Measurements from ENCODE around the gene CACNA2D3. TPM values are rescaled to one million over a fixed set of nuclear protein-coding genes. Genes with fewer than 3 reads are reported as not detected.

CACNA2D3 gene
- total RNA-seq, 2 experiments from 2014 or later: not detected

- Mint-ChIP-seq H3K27ac (no peak overlapping the region), H3K4me3 (no peak overlapping the region), H3K9me3 (no peaks in the 10 kb centered on the region), H3K27me3 (no peaks in the 10 kb centered on the region), H3K36me3 (no peaks in the 10 kb centered on the region), H3K4me1 (no peaks in the 10 kb centered on the region)
- no peak for DNase-seq
- no peak for ATAC-seq (ENCODE audit: low read depth)
- POLR2A ChIA-PET: no interaction called here
Measured at GRCh38 chr3:54905920-54906319, 783.6 kb downstream of the CACNA2D3 start.

DNA sequence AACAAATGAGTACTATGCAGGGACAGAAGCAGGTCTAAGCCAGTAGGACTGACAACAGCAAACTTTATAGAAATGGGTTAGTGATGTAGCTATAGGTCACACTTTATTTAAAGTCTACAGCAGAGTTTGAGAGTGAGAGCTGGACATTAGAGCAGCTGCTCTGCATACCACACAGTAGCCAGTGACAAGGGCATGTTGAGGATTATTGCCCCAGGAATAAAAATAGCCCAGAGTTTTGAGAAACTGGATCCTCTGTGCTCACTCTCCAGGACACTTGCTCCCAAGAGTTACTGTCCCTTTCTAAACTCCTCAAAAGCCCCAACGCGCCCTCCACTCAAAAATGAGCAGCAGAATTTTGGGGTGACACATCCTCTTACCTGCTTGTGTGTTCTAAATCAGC is 784.4 kb downstream of the CACNA2D3 start:
- H3K27me3 Mint-ChIP-seq: no peaks in the 10 kb centered on the region
- H3K4me3 Mint-ChIP-seq: no peak overlapping the region
- ATAC-seq (ENCODE audit: low read depth) (no peak), DNase-seq (no peak)
- no peaks in the 10 kb centered on the region for H3K4me1 Mint-ChIP-seq
- POLR2A ChIA-PET: no interaction called here
- H3K27ac Mint-ChIP-seq: no peak overlapping the region
- H3K9me3 Mint-ChIP-seq: peaks cover 3% of the 10 kb centered on the region
- H3K36me3 Mint-ChIP-seq: no peaks in the 10 kb centered on the region

- Mint-ChIP-seq H3K27ac (no peak overlapping the region), H3K4me1 (no peaks in the 10 kb centered on the region), H3K9me3 (peaks cover 5% of the 10 kb centered on the region), H3K27me3 (no peaks in the 10 kb centered on the region), H3K4me3 (no peak overlapping the region), H3K36me3 (no peaks in the 10 kb centered on the region)
- ATAC-seq (ENCODE audit: low read depth) (no peak), DNase-seq (no peak)
- POLR2A ChIA-PET: no interaction called here
Measured at GRCh38 chr3:54909191-54909590, 786.8 kb downstream of the CACNA2D3 start.

GRCh38 chr3:54914180-54914579 is 791.8 kb downstream of the CACNA2D3 start:
- no peaks in the 10 kb centered on the region for H3K27me3 Mint-ChIP-seq
- H3K27ac Mint-ChIP-seq: no peak overlapping the region
- no peak overlapping the region for H3K4me3 Mint-ChIP-seq
- DNase-seq (no peak), ATAC-seq (ENCODE audit: low read depth) (no peak)
- H3K4me1 Mint-ChIP-seq: no peaks in the 10 kb centered on the region
- POLR2A ChIA-PET: no interaction called here
- no peaks in the 10 kb centered on the region for H3K36me3 Mint-ChIP-seq
- peaks cover 5% of the 10 kb centered on the region for H3K9me3 Mint-ChIP-seq

- no peak overlapping the region for H3K27ac Mint-ChIP-seq
Measured at GRCh38 chr3:54915181-54915580, 792.8 kb downstream of the CACNA2D3 start.

DNA sequence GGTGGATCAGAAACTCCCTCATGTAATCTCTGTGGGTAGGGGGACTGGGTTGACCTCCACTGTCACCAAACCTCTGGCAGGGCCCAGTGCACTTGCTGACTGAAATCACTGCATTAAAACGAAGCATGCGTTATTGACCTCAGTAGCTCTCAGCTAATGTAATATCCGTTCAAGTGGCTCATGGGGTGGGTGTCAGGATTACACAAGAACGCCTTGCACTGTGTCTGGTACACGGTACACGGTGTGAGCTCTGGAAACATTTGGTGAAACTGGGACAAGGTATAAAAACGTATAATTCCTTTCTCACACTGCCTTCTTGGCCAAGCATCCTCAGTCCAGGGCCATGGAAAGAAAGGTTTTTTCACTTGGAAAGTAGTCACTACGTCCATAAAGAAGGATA is 793.6 kb downstream of the CACNA2D3 start:
- no peaks in the 10 kb centered on the region for H3K4me1 Mint-ChIP-seq
- H3K36me3 Mint-ChIP-seq: no peaks in the 10 kb centered on the region
- ATAC-seq (ENCODE audit: low read depth) (no peak), DNase-seq (no peak)
- no peaks in the 10 kb centered on the region for H3K27me3 Mint-ChIP-seq
- H3K4me3 Mint-ChIP-seq: no peak overlapping the region
- no peak overlapping the region for H3K27ac Mint-ChIP-seq
- H3K9me3 Mint-ChIP-seq: peaks cover 5% of the 10 kb centered on the region
- POLR2A ChIA-PET: no interaction called here

More at GRCh38 chr3:54915181-54915580, 792.8 kb downstream of the CACNA2D3 start:
- Mint-ChIP-seq H3K4me3 (no peak overlapping the region), H3K4me1 (no peaks in the 10 kb centered on the region), H3K9me3 (peaks cover 5% of the 10 kb centered on the region), H3K27me3 (no peaks in the 10 kb centered on the region), H3K36me3 (no peaks in the 10 kb centered on the region)
- DNase-seq (no peak), ATAC-seq (ENCODE audit: low read depth) (no peak)
- POLR2A ChIA-PET: no interaction called here

GRCh38 chr3:54916732-54917131 is 794.4 kb downstream of the CACNA2D3 start:
- DNase-seq: no peak
- H3K9me3 Mint-ChIP-seq: peaks cover 2% of the 10 kb centered on the region
- H3K27me3 Mint-ChIP-seq: no peaks in the 10 kb centered on the region
- no peaks in the 10 kb centered on the region for H3K4me1 Mint-ChIP-seq
- no peaks in the 10 kb centered on the region for H3K36me3 Mint-ChIP-seq
- H3K27ac Mint-ChIP-seq: no peak overlapping the region
- POLR2A ChIA-PET: no interaction called here
- ATAC-seq (ENCODE audit: low read depth): no peak
- H3K4me3 Mint-ChIP-seq: no peak overlapping the region

- Mint-ChIP-seq H3K4me3 (no peak overlapping the region), H3K4me1 (no peaks in the 10 kb centered on the region), H3K27ac (no peak overlapping the region), H3K9me3 (peaks cover 2% of the 10 kb centered on the region), H3K27me3 (no peaks in the 10 kb centered on the region), H3K36me3 (no peaks in the 10 kb centered on the region)
- POLR2A ChIA-PET: no interaction called here
- DNase-seq (no peak), ATAC-seq (ENCODE audit: low read depth) (no peak)
Measured at GRCh38 chr3:54917174-54917573, 794.8 kb downstream of the CACNA2D3 start.

DNA sequence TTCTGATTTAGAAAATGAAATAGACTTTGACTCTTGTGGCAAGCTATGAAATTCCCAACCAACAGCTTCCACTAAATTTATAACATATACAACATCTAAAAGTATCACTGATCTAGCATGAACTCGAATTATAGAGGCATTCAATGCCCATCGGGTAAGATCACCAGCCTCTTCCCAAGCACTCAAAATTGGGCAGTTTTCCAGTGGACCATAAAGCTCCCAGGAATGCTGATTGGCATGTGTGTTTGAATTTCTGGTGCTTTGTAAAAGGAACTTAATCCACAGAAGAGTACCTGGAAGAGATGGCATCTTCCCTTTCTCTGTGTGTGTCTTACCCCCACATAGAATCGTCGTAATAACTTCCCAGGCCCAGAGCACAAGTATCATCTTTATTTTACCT is 795.5 kb downstream of the CACNA2D3 start:
- ATAC-seq (ENCODE audit: low read depth) (no peak), DNase-seq (no peak)
- Mint-ChIP-seq H3K4me1 (no peaks in the 10 kb centered on the region), H3K27ac (no peak overlapping the region), H3K4me3 (no peak overlapping the region), H3K9me3 (peaks cover 2% of the 10 kb centered on the region), H3K36me3 (no peaks in the 10 kb centered on the region), H3K27me3 (no peaks in the 10 kb centered on the region)
- POLR2A ChIA-PET: no interaction called here

- Mint-ChIP-seq H3K27ac (no peak overlapping the region), H3K4me3 (no peak overlapping the region), H3K9me3 (peaks cover 5% of the 10 kb centered on the region), H3K4me1 (no peaks in the 10 kb centered on the region), H3K36me3 (no peaks in the 10 kb centered on the region), H3K27me3 (no peaks in the 10 kb centered on the region)
- ATAC-seq (ENCODE audit: low read depth): no peak
- POLR2A ChIA-PET: no interaction called here
- DNase-seq: no peak
Measured at GRCh38 chr3:54918516-54918915, 796.2 kb downstream of the CACNA2D3 start.

GRCh38 chr3:54928046-54928770 is 805.9 kb downstream of the CACNA2D3 start, which contains the start of gene LRTM1:
Gene LRTM1 (minus strand): TSS chr3:54928059. CDS start chr3:54927911, 148 bp downstream.
- Mint-ChIP-seq H3K27ac (no peak within 1 kb of the TSS), H3K9me3 (peaks cover 4% of the 10 kb centered on the region), H3K27me3 (no peaks in the 10 kb centered on the region), H3K4me3 (no peak within 1 kb of the TSS), H3K36me3 (no peaks in the 10 kb centered on the region), H3K4me1 (no peaks in the 10 kb centered on the region)
- POLR2A ChIA-PET: no interaction called here
- DNase-seq (no peak), ATAC-seq (ENCODE audit: low read depth) (no peak)

GRCh38 chr3:54931182-54931581 is 808.8 kb downstream of the CACNA2D3 start:
- no peak overlapping the region for H3K27ac Mint-ChIP-seq
- POLR2A ChIA-PET: no interaction called here
- H3K9me3 Mint-ChIP-seq: peaks cover 3% of the 10 kb centered on the region

DNA sequence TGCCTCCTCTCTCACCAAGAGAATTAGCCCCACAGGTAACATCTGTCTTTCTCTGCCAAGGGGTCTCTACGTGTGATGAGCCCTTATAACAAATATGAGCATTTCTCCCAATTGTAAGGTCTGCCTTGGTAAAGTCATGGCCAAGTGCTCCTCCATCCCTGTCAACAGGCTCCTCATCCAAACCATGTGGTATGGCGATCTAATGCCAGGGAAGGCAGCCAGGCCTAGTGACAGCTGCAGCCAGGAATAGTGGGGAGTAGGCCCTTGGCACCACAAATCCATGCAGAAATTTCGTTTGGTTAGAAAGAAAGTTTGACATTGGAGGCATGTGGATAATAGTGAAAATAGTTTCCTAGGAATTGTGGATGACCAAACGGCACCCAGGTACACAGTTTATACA is 810.3 kb downstream of the CACNA2D3 start:
- H3K4me3 Mint-ChIP-seq: no peak overlapping the region
- H3K9me3 Mint-ChIP-seq: peaks cover 3% of the 10 kb centered on the region
- H3K27me3 Mint-ChIP-seq: no peaks in the 10 kb centered on the region
- no peaks in the 10 kb centered on the region for H3K4me1 Mint-ChIP-seq
- POLR2A ChIA-PET: no interaction called here
- ATAC-seq (ENCODE audit: low read depth) (no peak), DNase-seq (no peak)
- no peaks in the 10 kb centered on the region for H3K36me3 Mint-ChIP-seq
- H3K27ac Mint-ChIP-seq: no peak overlapping the region

More at GRCh38 chr3:54931182-54931581, 808.8 kb downstream of the CACNA2D3 start:
- H3K36me3 Mint-ChIP-seq: no peaks in the 10 kb centered on the region
- H3K4me3 Mint-ChIP-seq: no peak overlapping the region
- H3K4me1 Mint-ChIP-seq: no peaks in the 10 kb centered on the region
- DNase-seq: no peak
- H3K27me3 Mint-ChIP-seq: no peaks in the 10 kb centered on the region
- ATAC-seq (ENCODE audit: low read depth): no peak

- Mint-ChIP-seq H3K4me1 (no peaks in the 10 kb centered on the region), H3K27ac (no peak overlapping the region), H3K36me3 (no peaks in the 10 kb centered on the region), H3K4me3 (no peak overlapping the region), H3K27me3 (no peaks in the 10 kb centered on the region), H3K9me3 (peaks cover 2% of the 10 kb centered on the region)
- no peak for DNase-seq
- no peak for ATAC-seq (ENCODE audit: low read depth)
- POLR2A ChIA-PET: no interaction called here
Measured at GRCh38 chr3:54935869-54936268, 813.5 kb downstream of the CACNA2D3 start.
